Activated T-cell treated with anti-CD3 and anti-CD28 coated beads, Interleukin-2, amount 50 U/mL, for 24 hours (primary cell): ENCODE results near the gene KRT80.

Source experiments
- DNase-seq: peaks from one replicate; pipeline ENCODE4 v3.0.0-alpha.2; 2020
- H3K27ac Mint-ChIP-seq: 2 replicates; pipeline ENCODE4 v1.8.0; 2020; ENCODE audit warnings: mild to moderate bottlenecking, mixed read lengths
- H3K27me3 Mint-ChIP-seq: 2 replicates; pipeline ENCODE4 v1.8.0; 2020; ENCODE audit warnings: mixed read lengths
- H3K36me3 Mint-ChIP-seq: 2 replicates; pipeline ENCODE4 v1.8.0; 2020; ENCODE audit warnings: low read depth, mixed read lengths
- H3K4me1 Mint-ChIP-seq: 2 replicates; pipeline ENCODE4 v1.8.0; 2020; ENCODE audit warnings: low read depth, mixed read lengths
- H3K4me3 Mint-ChIP-seq: 2 replicates; pipeline ENCODE4 v1.8.0; 2020; ENCODE audit warnings: mild to moderate bottlenecking, moderate library complexity, mixed read lengths
- H3K9me3 Mint-ChIP-seq: 2 replicates; pipeline ENCODE4 v1.8.0; 2020; ENCODE audit warnings: mixed read lengths

Gene KRT80

GRCh38 chr12:52155048-52155868 lies 36.6 kb downstream of the KRT80 start:
- Mint-ChIP-seq H3K27me3 (peaks cover 11% of the 10 kb centered on the region), H3K4me3 (no peak overlapping the region), H3K9me3 (no peaks in the 10 kb centered on the region), H3K4me1 (peaks cover 21% of the 10 kb centered on the region), H3K36me3 (no peaks in the 10 kb centered on the region), H3K27ac (no peak overlapping the region)
- no peak for DNase-seq

GRCh38 chr12:52152905-52153317 lies 38.9 kb downstream of the KRT80 start:
- DNase-seq, result no peak
- no peaks in the 10 kb centered on the region for H3K36me3 Mint-ChIP-seq
- no peaks in the 10 kb centered on the region for H3K9me3 Mint-ChIP-seq
- H3K4me3 Mint-ChIP-seq, result no peak overlapping the region
- peaks cover 21% of the 10 kb centered on the region for H3K4me1 Mint-ChIP-seq
- peaks cover 11% of the 10 kb centered on the region for H3K27me3 Mint-ChIP-seq
- H3K27ac Mint-ChIP-seq, result no peak overlapping the region

GRCh38 chr12:52151837-52152783 lies 39.7 kb downstream of the KRT80 start:
- Mint-ChIP-seq H3K27me3 (peaks cover 11% of the 10 kb centered on the region), H3K4me1 (peaks cover 21% of the 10 kb centered on the region), H3K4me3 (no peak overlapping the region), H3K36me3 (no peaks in the 10 kb centered on the region), H3K27ac (no peak overlapping the region), H3K9me3 (no peaks in the 10 kb centered on the region)
- DNase-seq, result peak; percentile 82

- DNase-seq, result no peak
- Mint-ChIP-seq H3K4me3 (no peak overlapping the region), H3K9me3 (no peaks in the 10 kb centered on the region), H3K27me3 (peaks cover 11% of the 10 kb centered on the region), H3K36me3 (no peaks in the 10 kb centered on the region), H3K4me1 (peaks cover 19% of the 10 kb centered on the region), H3K27ac (no peak overlapping the region)
Observed at GRCh38 chr12:52151153-52151836, 40.5 kb downstream of the KRT80 start.

GRCh38 chr12:52149651-52150241 lies 42.1 kb downstream of the KRT80 start:
- Mint-ChIP-seq H3K4me3 (no peak overlapping the region), H3K27ac (no peak overlapping the region), H3K4me1 (peaks cover 6% of the 10 kb centered on the region), H3K9me3 (no peaks in the 10 kb centered on the region), H3K36me3 (no peaks in the 10 kb centered on the region), H3K27me3 (peaks cover 11% of the 10 kb centered on the region)
- DNase-seq, result no peak

GRCh38 chr12:52149182-52149641 lies 42.6 kb downstream of the KRT80 start:
- Mint-ChIP-seq H3K9me3 (no peaks in the 10 kb centered on the region), H3K27ac (no peak overlapping the region), H3K36me3 (no peaks in the 10 kb centered on the region), H3K4me1 (peaks cover 6% of the 10 kb centered on the region), H3K27me3 (peaks cover 11% of the 10 kb centered on the region), H3K4me3 (no peak overlapping the region)
- DNase-seq, result no peak

GRCh38 chr12:52148464-52149181 lies 43.2 kb downstream of the KRT80 start:
- Mint-ChIP-seq H3K27ac (no peak overlapping the region), H3K9me3 (no peaks in the 10 kb centered on the region), H3K4me3 (no peak overlapping the region), H3K36me3 (no peaks in the 10 kb centered on the region), H3K27me3 (peaks cover 11% of the 10 kb centered on the region), H3K4me1 (peaks cover 6% of the 10 kb centered on the region)
- DNase-seq, result no peak

- Mint-ChIP-seq H3K27ac (no peak overlapping the region), H3K27me3 (peaks cover 11% of the 10 kb centered on the region), H3K36me3 (no peaks in the 10 kb centered on the region), H3K4me1 (peaks cover 6% of the 10 kb centered on the region), H3K4me3 (no peak overlapping the region), H3K9me3 (no peaks in the 10 kb centered on the region)
- no peak for DNase-seq
Observed at GRCh38 chr12:52147964-52148463, 43.8 kb downstream of the KRT80 start.

- no peaks in the 10 kb centered on the region for H3K9me3 Mint-ChIP-seq
- H3K27ac Mint-ChIP-seq, result no peak overlapping the region
- peaks cover 7% of the 10 kb centered on the region for H3K27me3 Mint-ChIP-seq
- H3K4me3 Mint-ChIP-seq, result no peak overlapping the region
- H3K36me3 Mint-ChIP-seq, result no peaks in the 10 kb centered on the region
- H3K4me1 Mint-ChIP-seq, result peaks cover 6% of the 10 kb centered on the region
- DNase-seq, result no peak
Observed at GRCh38 chr12:52147367-52147963, 44.3 kb downstream of the KRT80 start.

GRCh38 chr12:52146822-52147366 lies 44.9 kb downstream of the KRT80 start:
- H3K27ac Mint-ChIP-seq, result no peak overlapping the region
- H3K36me3 Mint-ChIP-seq, result no peaks in the 10 kb centered on the region
- H3K4me1 Mint-ChIP-seq, result peaks cover 5% of the 10 kb centered on the region
- peaks cover 7% of the 10 kb centered on the region for H3K27me3 Mint-ChIP-seq
- H3K4me3 Mint-ChIP-seq, result no peak overlapping the region
- DNase-seq, result no peak
- H3K9me3 Mint-ChIP-seq, result no peaks in the 10 kb centered on the region

- no peak overlapping the region for H3K27ac Mint-ChIP-seq
- H3K27me3 Mint-ChIP-seq, result peaks cover 1% of the 10 kb centered on the region
- H3K9me3 Mint-ChIP-seq, result no peaks in the 10 kb centered on the region
- no peak for DNase-seq
- no peaks in the 10 kb centered on the region for H3K4me1 Mint-ChIP-seq
- no peak overlapping the region for H3K4me3 Mint-ChIP-seq
- H3K36me3 Mint-ChIP-seq, result no peaks in the 10 kb centered on the region
Observed at GRCh38 chr12:52146089-52146821, 45.6 kb downstream of the KRT80 start.

GRCh38 chr12:52145228-52146088 lies 46.4 kb downstream of the KRT80 start:
- no peaks in the 10 kb centered on the region for H3K4me1 Mint-ChIP-seq
- H3K9me3 Mint-ChIP-seq, result no peaks in the 10 kb centered on the region
- DNase-seq, result no peak
- no peak overlapping the region for H3K4me3 Mint-ChIP-seq
- H3K27me3 Mint-ChIP-seq, result no peaks in the 10 kb centered on the region
- H3K27ac Mint-ChIP-seq, result no peak overlapping the region
- H3K36me3 Mint-ChIP-seq, result no peaks in the 10 kb centered on the region
